Omental fat pad (tissue), 4 donors: Measurements from ENCODE around the gene KLHDC7B. TPM values are rescaled to one million over a fixed set of nuclear protein-coding genes. Genes with fewer than 3 reads are reported as not detected.

Experiments
- ATAC-seq: fragments of 150-250 bp; one replicate; pipeline ENCODE4 v1.9.1; 2016; ENCODE audit warnings: mild to moderate bottlenecking, moderate library complexity; ENCODE audit not compliant: low FRiP score
- DNase-seq: peaks from one replicate; pipeline ENCODE4 v3.0.0-alpha.2; 2019; ENCODE audit warnings: low spot score
- CTCF ChIP-seq, 3 donors: fragments of 450-650 bp; IDR thresholded peaks; one replicate each; pipeline ENCODE4 v1.5.1; 2016 to 2017; ENCODE audit warnings: antibody characterized with exemption in 3 of 3, mild to moderate bottlenecking in 3 of 3, moderate library complexity in 2 of 3
- total RNA-seq, 4 donors: library from RNA; depleted of rRNA; stranded (reverse); fragments of >200 nt; gene quantifications; one replicate each; pipeline ENCODE4 v1.1.0, GENCODE V29; 2016

The KLHDC7B gene
- total RNA-seq, 4 donors from 2014 or later = 0.48 TPM; not detected in 3

GRCh38 chr22:50507991-50508884, 37.5 kb upstream of the KLHDC7B start, which contains the start of gene NCAPH2:
TSS of gene NCAPH2 (plus strand) at chr22:50508224. CDS start at chr22:50508338, 114 bp downstream.
- DNase-seq = peak; percentile 89
- peak; percentile 79 for ATAC-seq
- TF ChIP-seq CTCF (IDR thresholded peaks at IDR 0.05) = no peak

GRCh38 chr22:50508897-50509296, 36.8 kb upstream of the KLHDC7B start:
- no peak for ATAC-seq
- TF ChIP-seq CTCF (IDR thresholded peaks at IDR 0.05) = no peak
- no peak for DNase-seq

- TF ChIP-seq CTCF (IDR thresholded peaks at IDR 0.05) = no peak
- ATAC-seq = no peak
- no peak for DNase-seq
Measured at GRCh38 chr22:50513175-50513574, 32.5 kb upstream of the KLHDC7B start.

- no peak for ATAC-seq
- no peak for TF ChIP-seq CTCF (IDR thresholded peaks at IDR 0.05)
- DNase-seq = no peak
Measured at GRCh38 chr22:50516068-50516467, 29.6 kb upstream of the KLHDC7B start.

- no peak for ATAC-seq
- no peak for DNase-seq
- TF ChIP-seq CTCF (IDR thresholded peaks at IDR 0.05) = no peak
Measured at GRCh38 chr22:50516891-50517290, 28.8 kb upstream of the KLHDC7B start.

GRCh38 chr22:50517495-50518260, 28.0 kb upstream of the KLHDC7B start:
- no peak for TF ChIP-seq CTCF (IDR thresholded peaks at IDR 0.05)
- ATAC-seq (no peak), DNase-seq (no peak)
